Subcutaneous abdominal adipose tissue (tissue), 5 donors: ENCODE data around the gene DAAM2.

ENCODE experiments used
- H3K27ac ChIP-seq: one replicate; pipeline ENCODE4 v1.7.0; 2013; ENCODE audit warnings: low read depth, mild to moderate bottlenecking, inconsistent platforms, low read length, moderate library complexity
- H3K27me3 ChIP-seq, 5 donors: one replicate each; pipeline ENCODE4 v1.7.0; 2013; ENCODE audit warnings: low read length in 5 of 5, inconsistent platforms in 1 of 5; ENCODE audit not compliant: control insufficient read depth in 5 of 5, insufficient read depth in 4 of 5
- H3K36me3 ChIP-seq, 5 donors: one replicate each; pipeline ENCODE4 v1.7.0; 2013; ENCODE audit warnings: low read length in 5 of 5; ENCODE audit not compliant: control insufficient read depth in 5 of 5, insufficient read depth in 5 of 5
- H3K4me1 ChIP-seq, 5 donors: one replicate each; pipeline ENCODE4 v1.7.0; 2013; ENCODE audit warnings: low read length in 5 of 5, mild to moderate bottlenecking in 3 of 5, moderate library complexity in 1 of 5; ENCODE audit not compliant: control insufficient read depth in 5 of 5, insufficient read depth in 5 of 5
- H3K4me3 ChIP-seq, 5 donors: one replicate each; pipeline ENCODE4 v1.7.0; 2013; ENCODE audit warnings: low read length in 5 of 5, low read depth in 1 of 5
- H3K9ac ChIP-seq, 5 donors: one replicate each; pipeline ENCODE4 v1.7.0; 2013; ENCODE audit warnings: low read length in 5 of 5, mild to moderate bottlenecking in 4 of 5, moderate library complexity in 3 of 5
- H3K9me3 ChIP-seq, 5 donors: one replicate each; pipeline ENCODE4 v1.7.0; 2013; ENCODE audit warnings: low read length in 5 of 5; ENCODE audit not compliant: control insufficient read depth in 5 of 5
- donor health status: healthy.
- donor health status: healthy.
- donor health status: healthy.
- donor health status: healthy.
- donor health status: healthy.

DAAM2 gene

DNA sequence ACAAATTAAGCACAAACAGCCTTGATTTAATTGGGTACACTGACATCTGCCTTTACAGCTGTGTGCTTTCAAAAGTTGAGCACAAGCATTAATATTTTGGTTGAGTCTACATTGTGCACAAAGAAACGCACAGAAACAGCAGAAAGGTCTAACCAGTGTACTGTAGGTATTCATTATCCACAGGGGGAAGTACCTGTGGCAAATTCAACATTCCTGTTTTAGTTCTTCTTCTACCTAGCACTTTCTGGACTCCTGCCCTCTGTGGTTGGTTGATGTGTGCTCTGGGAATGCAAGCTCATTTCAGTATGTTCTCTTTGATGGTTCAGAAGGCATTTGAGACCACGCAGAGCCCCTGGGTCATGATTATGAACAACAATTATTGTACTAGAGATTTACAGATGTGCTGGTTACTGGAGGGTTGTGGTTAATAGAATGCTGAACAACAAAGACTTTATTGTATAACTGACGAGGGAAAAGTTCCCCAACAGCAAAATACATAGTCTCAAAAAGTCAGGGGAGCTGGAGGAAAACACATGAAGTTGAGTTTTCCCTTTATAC is 26.6 kb upstream of the DAAM2 start:
- no peak overlapping the region for H3K4me3 ChIP-seq
- H3K36me3 ChIP-seq, result no peaks in the 10 kb centered on the region
- peaks cover 0 to 5% (median 0%) of the 10 kb centered on the region in 5 donors for H3K4me1 ChIP-seq
- no peaks in the 10 kb centered on the region for H3K9me3 ChIP-seq
- H3K9ac ChIP-seq, result no peak overlapping the region
- no peak overlapping the region for H3K27ac ChIP-seq
- H3K27me3 ChIP-seq, result peaks cover 0 to 3% (median 0%) of the 10 kb centered on the region in 5 donors

DNA sequence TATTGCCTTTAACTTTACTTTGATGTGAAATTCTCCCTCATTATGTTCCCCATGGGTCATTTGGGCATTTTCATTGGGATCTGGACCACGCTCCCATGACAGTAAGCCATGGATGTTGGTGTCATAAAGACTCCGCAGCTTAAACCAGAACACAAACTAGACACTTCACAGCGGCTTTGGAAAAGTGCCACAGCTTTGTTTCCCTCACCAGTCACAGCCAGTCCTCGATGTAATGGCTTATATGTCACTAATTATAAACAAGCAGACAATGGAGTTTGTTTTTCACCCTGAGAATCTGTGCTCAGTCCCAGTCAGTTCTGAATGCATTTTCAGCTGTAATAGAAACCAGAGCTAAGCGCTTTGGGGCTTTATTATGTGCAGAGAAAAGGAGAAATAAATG is 23.2 kb upstream of the DAAM2 start:
- H3K9ac ChIP-seq, result no peak overlapping the region

DNA sequence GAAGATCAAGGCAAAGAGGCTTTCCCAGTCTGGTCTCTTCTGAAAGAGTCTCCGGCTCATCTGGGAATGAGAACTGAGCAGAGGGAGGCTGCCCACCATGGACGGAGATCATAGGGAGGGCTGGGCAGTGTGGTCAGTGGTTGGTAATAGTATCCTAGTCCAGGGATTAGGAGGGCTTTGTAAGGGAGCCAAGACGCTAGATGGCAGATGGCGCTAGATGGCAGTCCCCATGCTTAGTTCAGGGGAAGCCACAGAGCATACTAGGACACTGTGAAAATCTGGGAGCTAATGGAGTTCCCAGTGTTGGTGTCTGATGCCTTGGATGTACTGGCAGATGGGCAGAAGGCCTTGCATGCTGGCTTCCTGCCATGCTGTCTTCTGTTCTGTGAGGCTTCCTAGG is 21.7 kb upstream of the DAAM2 start:
- Histone ChIP-seq H3K9ac (no peak overlapping the region), H3K4me1 (no peaks in the 10 kb centered on the region), H3K4me3 (no peak overlapping the region), H3K27me3 (peaks cover 0 to 3% (median 0%) of the 10 kb centered on the region in 5 donors), H3K9me3 (no peaks in the 10 kb centered on the region), H3K36me3 (no peaks in the 10 kb centered on the region), H3K27ac (no peak overlapping the region)

More for the DNA sequence above, 23.2 kb upstream of the DAAM2 start:
- H3K4me1 ChIP-seq, result no peaks in the 10 kb centered on the region
- no peaks in the 10 kb centered on the region for H3K9me3 ChIP-seq
- no peak overlapping the region for H3K4me3 ChIP-seq
- H3K27ac ChIP-seq, result no peak overlapping the region
- peaks cover 0 to 3% (median 0%) of the 10 kb centered on the region in 5 donors for H3K27me3 ChIP-seq
- H3K36me3 ChIP-seq, result no peaks in the 10 kb centered on the region

DNA sequence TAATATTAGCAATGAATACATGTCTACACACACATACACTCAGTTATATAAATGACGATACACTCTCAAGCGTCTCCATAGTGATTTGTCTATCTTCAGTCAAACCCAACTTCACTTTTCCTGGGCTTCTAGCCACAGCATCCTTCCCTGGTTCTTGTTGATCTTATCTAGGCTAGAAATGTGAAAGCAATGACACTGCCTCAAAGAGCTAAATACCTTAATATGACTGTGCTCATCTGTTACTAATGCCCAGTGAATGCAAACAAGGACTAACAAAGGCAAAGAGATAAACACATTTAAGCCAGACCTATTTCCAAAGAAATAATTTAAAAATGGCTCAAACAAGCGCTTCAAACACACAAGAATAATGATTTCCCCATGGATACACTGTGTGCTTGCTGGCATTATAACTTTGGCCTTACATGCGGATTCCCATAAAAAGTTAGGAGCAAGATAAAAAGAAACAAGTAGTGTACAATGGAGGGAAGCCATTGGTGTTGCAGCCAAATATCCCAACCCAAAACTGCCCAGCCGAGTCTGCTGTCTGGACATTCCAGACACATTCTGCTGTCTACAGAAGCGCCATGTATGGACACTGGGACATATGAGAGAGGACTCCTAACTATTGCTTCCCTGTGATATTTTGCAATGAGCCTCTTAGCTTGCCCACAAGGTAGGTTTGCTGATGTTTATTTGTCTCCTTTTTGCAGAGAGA is 19.5 kb upstream of the DAAM2 start:
- Histone ChIP-seq H3K27ac (no peak overlapping the region), H3K4me3 (no peak overlapping the region)

DNA sequence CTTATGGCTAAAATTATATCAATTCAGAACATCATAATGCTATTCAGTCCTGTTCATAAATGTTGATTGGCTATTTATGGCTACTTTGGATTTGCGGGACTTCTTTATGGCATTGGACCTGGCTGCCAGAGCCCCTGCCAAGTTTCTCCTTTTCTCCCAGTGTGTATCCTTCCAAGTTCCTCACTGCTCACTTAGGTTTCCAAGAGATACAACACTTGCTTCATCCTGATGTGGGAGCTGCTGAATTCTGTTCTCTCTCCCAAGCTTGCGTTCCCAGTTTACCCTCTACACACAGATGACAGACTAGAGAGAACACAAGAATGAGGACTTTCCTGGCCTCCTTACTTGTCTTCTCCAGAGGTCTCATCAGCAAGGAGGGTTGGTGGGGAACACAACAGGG is 18.4 kb upstream of the DAAM2 start:
- H3K4me1 ChIP-seq, result peaks cover 0 to 13% (median 8%) of the 10 kb centered on the region in 5 donors
- H3K27ac ChIP-seq, result no peak overlapping the region
- H3K36me3 ChIP-seq, result no peaks in the 10 kb centered on the region
- no peak overlapping the region for H3K9ac ChIP-seq
- H3K4me3 ChIP-seq, result no peak overlapping the region
- no peaks in the 10 kb centered on the region for H3K9me3 ChIP-seq
- H3K27me3 ChIP-seq, result peaks cover 0 to 3% (median 0%) of the 10 kb centered on the region in 5 donors

More for the DNA sequence above, 19.5 kb upstream of the DAAM2 start:
- H3K27me3 ChIP-seq, result peaks cover 0 to 3% (median 0%) of the 10 kb centered on the region in 5 donors
- H3K9ac ChIP-seq, result no peak overlapping the region
- H3K9me3 ChIP-seq, result no peaks in the 10 kb centered on the region
- peaks cover 0 to 3% (median 2%) of the 10 kb centered on the region in 5 donors for H3K4me1 ChIP-seq
- H3K36me3 ChIP-seq, result no peaks in the 10 kb centered on the region

DNA sequence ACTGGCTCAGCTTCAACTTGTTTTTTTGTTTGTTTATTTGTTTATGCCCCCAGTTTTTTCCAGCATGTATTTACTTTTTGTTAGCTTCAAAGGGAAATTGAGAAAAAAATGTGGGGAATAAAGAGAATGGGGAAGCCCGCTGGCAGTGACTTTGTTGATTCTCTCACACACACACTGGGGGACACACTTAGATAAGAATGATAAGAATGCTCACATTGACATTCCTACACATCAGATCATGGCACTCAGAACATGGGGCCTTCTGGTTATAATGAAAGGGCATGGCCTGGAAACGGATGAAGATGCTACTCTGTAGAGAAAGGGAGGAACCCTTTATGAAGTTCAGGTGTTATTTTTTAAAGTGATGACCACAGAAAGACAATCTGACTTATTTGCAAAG is 15.6 kb upstream of the DAAM2 start:
- no peaks in the 10 kb centered on the region for H3K36me3 ChIP-seq

DNA sequence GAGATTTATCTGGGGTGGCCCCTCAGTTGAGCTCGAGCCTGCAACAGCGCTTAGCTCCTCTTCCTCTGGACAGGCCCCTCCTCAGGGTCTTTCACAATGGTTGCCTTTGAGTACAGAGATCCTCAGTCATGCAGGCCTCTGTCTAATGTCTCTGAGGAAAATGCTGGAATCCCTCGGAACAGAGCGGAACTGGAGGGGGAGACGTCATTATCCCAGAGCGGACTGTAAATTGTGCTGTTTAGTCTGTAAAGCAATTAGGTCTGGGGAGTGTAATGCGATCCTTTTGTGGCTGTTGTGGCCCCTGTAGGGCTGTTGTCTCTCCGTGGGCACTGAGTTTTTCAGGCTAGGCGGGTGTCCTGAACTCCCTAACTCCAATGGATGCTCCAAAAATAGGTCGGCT is 15.0 kb upstream of the DAAM2 start:
- Histone ChIP-seq H3K36me3 (no peaks in the 10 kb centered on the region), H3K4me3 (no peak overlapping the region), H3K9ac (no peak overlapping the region), H3K9me3 (no peaks in the 10 kb centered on the region), H3K27ac (no peak overlapping the region), H3K4me1 (peaks cover 0 to 13% (median 8%) of the 10 kb centered on the region in 5 donors), H3K27me3 (no peaks in the 10 kb centered on the region)

More for the DNA sequence above, 15.6 kb upstream of the DAAM2 start:
- Histone ChIP-seq H3K27ac (no peak overlapping the region), H3K9ac (no peak overlapping the region), H3K4me1 (peaks cover 0 to 13% (median 8%) of the 10 kb centered on the region in 5 donors), H3K27me3 (no peaks in the 10 kb centered on the region), H3K9me3 (no peaks in the 10 kb centered on the region), H3K4me3 (no peak overlapping the region)

DNA sequence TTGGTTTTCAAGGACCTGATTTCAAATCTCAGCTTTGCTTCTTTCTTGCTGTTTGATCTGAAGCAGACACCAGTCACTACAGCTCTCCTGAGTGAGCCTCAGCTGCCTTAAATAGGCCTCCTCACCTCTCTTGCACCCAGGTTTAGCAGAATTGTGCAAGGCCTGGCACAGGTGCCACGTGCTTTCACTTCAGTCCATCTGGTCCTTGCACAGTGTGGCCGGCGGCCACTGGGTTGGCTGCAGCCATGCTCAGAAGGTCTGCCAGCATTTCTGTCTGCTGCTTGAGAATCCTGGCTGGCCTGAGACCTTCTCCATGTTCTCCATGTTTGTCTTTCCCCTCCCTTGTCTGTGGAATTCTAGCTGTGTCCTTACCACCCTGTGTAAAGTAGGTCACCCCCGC is 14.5 kb upstream of the DAAM2 start:
- Histone ChIP-seq H3K27ac (no peak overlapping the region), H3K9ac (no peak overlapping the region), H3K9me3 (peaks cover 0 to 2% (median 0%) of the 10 kb centered on the region in 5 donors), H3K4me1 (peaks cover 0 to 13% (median 8%) of the 10 kb centered on the region in 5 donors), H3K4me3 (no peak overlapping the region), H3K27me3 (no peaks in the 10 kb centered on the region), H3K36me3 (no peaks in the 10 kb centered on the region)

DNA sequence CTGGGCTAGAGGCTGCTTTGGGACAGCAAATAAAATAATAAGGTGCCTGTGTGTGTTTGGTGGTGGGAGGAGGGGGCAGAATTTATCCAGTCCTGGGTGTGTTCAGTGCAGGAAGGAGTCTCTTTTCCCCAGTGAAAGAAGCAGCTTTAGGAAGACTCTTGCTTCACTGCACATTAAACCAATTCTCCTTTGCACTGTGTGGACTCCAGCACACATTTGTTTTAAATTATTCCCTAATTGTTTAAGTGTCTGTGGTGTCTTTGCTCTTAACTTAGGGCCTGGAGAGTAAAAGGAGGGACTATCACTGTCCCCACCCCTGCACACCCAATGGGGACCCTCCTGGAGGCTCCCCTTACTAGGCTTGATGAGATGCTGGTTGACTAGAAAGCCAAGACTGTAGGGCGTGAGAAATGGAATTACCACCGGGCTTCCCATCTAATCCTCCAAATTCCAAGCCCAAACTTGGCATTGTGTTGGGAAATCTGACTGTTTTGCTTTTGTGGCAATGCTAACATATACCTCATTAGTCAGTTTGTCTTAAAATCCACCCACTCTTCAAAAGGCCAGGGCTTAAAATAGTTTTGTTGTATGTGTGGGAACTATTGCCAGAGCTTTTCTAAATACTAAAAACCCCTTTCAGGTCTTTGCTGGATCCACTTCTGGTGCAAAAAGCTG is 13.5 kb upstream of the DAAM2 start:
- Histone ChIP-seq H3K27me3 (no peaks in the 10 kb centered on the region), H3K4me1 (peaks cover 0 to 13% (median 8%) of the 10 kb centered on the region in 5 donors), H3K4me3 (no peak overlapping the region), H3K27ac (no peak overlapping the region), H3K9ac (no peak overlapping the region), H3K36me3 (no peaks in the 10 kb centered on the region), H3K9me3 (peaks cover 0 to 3% (median 0%) of the 10 kb centered on the region in 5 donors)

DNA sequence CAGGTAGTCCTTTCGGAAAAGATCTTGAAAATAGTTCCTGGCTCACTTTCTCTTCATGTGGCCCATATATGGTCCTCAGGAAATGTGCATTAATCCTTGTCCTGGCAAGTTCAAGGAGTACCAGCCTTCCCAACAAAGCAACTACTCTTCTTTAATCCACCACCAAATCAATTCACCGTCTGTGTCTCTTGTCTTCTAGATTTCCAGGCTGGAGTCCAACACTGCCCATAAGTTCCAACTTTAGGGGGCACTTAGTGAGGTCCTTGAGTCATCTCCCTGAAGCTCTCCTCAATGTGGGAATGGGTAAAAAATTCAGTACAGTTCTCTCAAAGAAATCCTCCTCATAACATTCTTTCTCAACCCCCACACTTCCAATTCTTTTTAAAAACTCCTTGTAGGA is 6.9 kb upstream of the DAAM2 start:
- no peak overlapping the region for H3K27ac ChIP-seq
- H3K4me3 ChIP-seq, result no peak overlapping the region
- H3K36me3 ChIP-seq, result no peaks in the 10 kb centered on the region
- no peaks in the 10 kb centered on the region for H3K27me3 ChIP-seq
- H3K9ac ChIP-seq, result no peak overlapping the region
- H3K4me1 ChIP-seq, result no peaks in the 10 kb centered on the region
- H3K9me3 ChIP-seq, result peaks cover 0 to 3% (median 0%) of the 10 kb centered on the region in 5 donors
